Lower leg skin (tissue), 3 donors: ENCODE measurements around the gene KRTAP3-2.

ENCODE experiments used
- CTCF ChIP-seq, 3 donors: fragments of 450-650 bp; IDR thresholded peaks; one replicate each; pipeline ENCODE4 v1.5.1; 2016; ENCODE audit warnings: antibody characterized with exemption in 3 of 3, mild to moderate bottlenecking in 3 of 3, moderate library complexity in 2 of 3
- POLR2A ChIP-seq, 2 donors: fragments of 450-650 bp; IDR thresholded peaks; one replicate each; pipeline ENCODE4 v1.6.1; 2016 to 2017; ENCODE audit warnings: antibody characterized with exemption in 2 of 2, mild to moderate bottlenecking in 1 of 2, moderate library complexity in 1 of 2

- TF ChIP-seq CTCF (IDR thresholded peaks at IDR 0.05), result no peak
- TF ChIP-seq POLR2A (IDR thresholded peaks at IDR 0.05), result no peak
Measured at GRCh38 chr17:41002814-41003213, 3.1 kb upstream of the KRTAP3-2 start.
